ENCODE data around the gene TMCC1. TPM values are rescaled to one million over a fixed set of nuclear protein-coding genes. Genes with fewer than 3 reads are reported as not detected.
"Not testable (repeated sequence)": the region's sequence is repeated elsewhere in the genome, so short reads cannot be mapped to it uniquely, and the experiment has no call there.

Gene TMCC1
- total RNA-seq, 1 donor from 2014 or later = 25.9 TPM

DNA sequence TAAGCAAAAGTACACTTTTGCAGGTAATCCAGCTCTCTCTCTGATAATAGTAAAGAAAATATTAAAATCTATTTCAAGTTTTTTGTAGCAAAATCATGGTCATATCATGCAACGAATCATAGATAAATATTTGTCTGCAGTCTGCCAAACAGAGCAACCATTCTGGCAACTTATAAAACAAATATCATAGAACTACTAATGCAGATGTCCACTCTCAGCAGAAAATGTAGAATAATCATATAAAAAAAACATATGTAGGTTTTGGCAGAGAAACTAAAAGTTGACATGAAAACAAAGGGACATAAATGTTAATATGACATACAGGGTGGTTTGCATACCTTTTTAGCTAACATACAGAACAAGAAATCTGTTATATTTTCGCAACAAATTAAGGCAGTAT is 12.2 kb downstream of the TMCC1 start:
- H3K4me3 Mint-ChIP-seq = no peak overlapping the region
- no peaks in the 10 kb centered on the region for H3K9me3 Mint-ChIP-seq
- H3K27ac Mint-ChIP-seq = no peak overlapping the region
- TF ChIP-seq, protein P1, sequence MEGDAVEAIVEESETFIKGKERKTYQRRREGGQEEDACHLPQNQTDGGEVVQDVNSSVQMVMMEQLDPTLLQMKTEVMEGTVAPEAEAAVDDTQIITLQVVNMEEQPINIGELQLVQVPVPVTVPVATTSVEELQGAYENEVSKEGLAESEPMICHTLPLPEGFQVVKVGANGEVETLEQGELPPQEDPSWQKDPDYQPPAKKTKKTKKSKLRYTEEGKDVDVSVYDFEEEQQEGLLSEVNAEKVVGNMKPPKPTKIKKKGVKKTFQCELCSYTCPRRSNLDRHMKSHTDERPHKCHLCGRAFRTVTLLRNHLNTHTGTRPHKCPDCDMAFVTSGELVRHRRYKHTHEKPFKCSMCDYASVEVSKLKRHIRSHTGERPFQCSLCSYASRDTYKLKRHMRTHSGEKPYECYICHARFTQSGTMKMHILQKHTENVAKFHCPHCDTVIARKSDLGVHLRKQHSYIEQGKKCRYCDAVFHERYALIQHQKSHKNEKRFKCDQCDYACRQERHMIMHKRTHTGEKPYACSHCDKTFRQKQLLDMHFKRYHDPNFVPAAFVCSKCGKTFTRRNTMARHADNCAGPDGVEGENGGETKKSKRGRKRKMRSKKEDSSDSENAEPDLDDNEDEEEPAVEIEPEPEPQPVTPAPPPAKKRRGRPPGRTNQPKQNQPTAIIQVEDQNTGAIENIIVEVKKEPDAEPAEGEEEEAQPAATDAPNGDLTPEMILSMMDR (IDR thresholded peaks at IDR 0.05) = no peak
- ChIA-PET POLR2A (no interaction called here), CTCF (no interaction called here)
- no peak for DNase-seq
- intact Hi-C loops (cut with micrococcal nuclease) = no loop called here
- no peaks in the 10 kb centered on the region for H3K27me3 Mint-ChIP-seq
- H3K4me1 Mint-ChIP-seq = peaks cover 3% of the 10 kb centered on the region
- peaks cover 38% of the 10 kb centered on the region for H3K36me3 Mint-ChIP-seq (ENCODE audit: low read depth)
- ATAC-seq (ENCODE audit: low read depth) = no peak

DNA sequence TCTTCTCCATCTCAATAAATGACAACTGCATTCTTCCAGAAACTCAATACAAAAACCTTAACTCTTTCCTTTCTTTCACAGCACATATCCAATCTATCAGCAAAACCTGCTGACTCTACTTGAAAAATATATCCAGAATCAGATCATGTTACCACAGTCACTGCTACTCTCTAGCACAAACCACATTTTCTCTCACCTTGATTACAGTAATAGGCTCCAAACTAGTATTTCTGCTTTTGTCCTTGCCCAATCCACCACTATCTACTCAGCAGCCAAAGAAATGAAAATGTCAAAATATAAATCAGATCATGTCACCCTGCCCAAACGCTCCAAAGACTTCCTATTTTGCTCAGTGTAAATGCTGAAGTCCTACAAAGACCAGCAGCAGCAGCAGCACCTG is 15.2 kb downstream of the TMCC1 start:
- DNase-seq (no peak), ATAC-seq (ENCODE audit: low read depth) (no peak)
- Mint-ChIP-seq H3K27ac (no peak overlapping the region), H3K36me3 (ENCODE audit: low read depth) (peaks cover 47% of the 10 kb centered on the region), H3K4me1 (peaks cover 3% of the 10 kb centered on the region), H3K27me3 (no peaks in the 10 kb centered on the region), H3K9me3 (no peaks in the 10 kb centered on the region), H3K4me3 (no peak overlapping the region)
- TF ChIP-seq, protein P1 (IDR thresholded peaks at IDR 0.05) = no peak
- intact Hi-C loops (cut with micrococcal nuclease) = no loop called here
- CTCF ChIA-PET = no interaction called here
- POLR2A ChIA-PET = no interaction called here

DNA sequence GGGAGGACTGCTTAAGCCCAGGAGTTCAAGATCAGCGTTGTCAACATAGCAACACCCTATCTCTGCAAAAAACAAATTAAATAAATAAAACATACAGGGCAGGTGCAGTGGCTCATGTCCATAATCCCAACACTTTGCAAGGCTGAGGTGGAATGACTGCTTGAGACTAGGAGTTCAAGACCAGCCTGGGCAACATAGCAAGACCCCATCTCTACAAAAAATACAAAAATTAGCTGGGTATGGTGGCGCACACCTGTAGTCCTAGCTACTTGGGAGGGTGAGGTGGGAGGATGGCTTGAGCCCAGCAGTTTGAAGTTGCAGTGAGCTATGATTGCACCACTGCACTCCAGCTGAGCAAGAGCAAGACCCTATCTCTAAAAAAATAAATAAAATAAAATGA is 19.0 kb downstream of the TMCC1 start:
- H3K27ac Mint-ChIP-seq; ATAC-seq (ENCODE audit: low read depth); H3K4me3 Mint-ChIP-seq; intact Hi-C loops (cut with micrococcal nuclease); H3K9me3 Mint-ChIP-seq; DNase-seq; H3K27me3 Mint-ChIP-seq; CTCF ChIA-PET; POLR2A ChIA-PET: not testable (repeated sequence)
- peaks cover 60% of the 10 kb centered on the region for H3K36me3 Mint-ChIP-seq (ENCODE audit: low read depth)
- H3K4me1 Mint-ChIP-seq = peaks cover 15% of the 10 kb centered on the region

DNA sequence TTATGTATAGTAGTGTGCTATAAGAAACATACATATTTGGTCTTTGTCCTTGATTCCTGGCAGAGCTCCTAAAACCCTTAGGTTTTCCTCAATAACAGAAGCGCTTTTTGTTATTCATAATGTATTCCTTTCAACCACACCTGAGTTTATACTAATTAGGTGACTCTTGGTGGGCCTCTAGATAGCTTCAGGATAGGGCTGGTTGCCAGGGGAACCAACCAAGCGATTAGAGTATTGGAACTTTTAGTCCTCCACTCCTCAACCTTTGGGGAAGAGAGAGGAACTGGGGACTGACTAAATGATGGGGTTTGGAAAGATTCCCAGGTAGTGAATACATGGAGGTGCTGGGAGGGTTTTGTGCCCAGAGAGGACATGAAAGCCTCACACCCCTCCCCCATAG is 24.6 kb downstream of the TMCC1 start:
- H3K9me3 Mint-ChIP-seq = no peaks in the 10 kb centered on the region
- H3K27ac Mint-ChIP-seq = no peak overlapping the region
- intact Hi-C loops (cut with micrococcal nuclease) = no loop called here
- TF ChIP-seq, protein P1 (IDR thresholded peaks at IDR 0.05) = no peak
- ATAC-seq (ENCODE audit: low read depth) (no peak), DNase-seq (no peak)
- no peaks in the 10 kb centered on the region for H3K27me3 Mint-ChIP-seq
- H3K36me3 Mint-ChIP-seq (ENCODE audit: low read depth) = peaks cover 41% of the 10 kb centered on the region
- CTCF ChIA-PET = no interaction called here
- H3K4me1 Mint-ChIP-seq = peaks cover 12% of the 10 kb centered on the region
- H3K4me3 Mint-ChIP-seq = no peak overlapping the region
- POLR2A ChIA-PET = no interaction called here

DNA sequence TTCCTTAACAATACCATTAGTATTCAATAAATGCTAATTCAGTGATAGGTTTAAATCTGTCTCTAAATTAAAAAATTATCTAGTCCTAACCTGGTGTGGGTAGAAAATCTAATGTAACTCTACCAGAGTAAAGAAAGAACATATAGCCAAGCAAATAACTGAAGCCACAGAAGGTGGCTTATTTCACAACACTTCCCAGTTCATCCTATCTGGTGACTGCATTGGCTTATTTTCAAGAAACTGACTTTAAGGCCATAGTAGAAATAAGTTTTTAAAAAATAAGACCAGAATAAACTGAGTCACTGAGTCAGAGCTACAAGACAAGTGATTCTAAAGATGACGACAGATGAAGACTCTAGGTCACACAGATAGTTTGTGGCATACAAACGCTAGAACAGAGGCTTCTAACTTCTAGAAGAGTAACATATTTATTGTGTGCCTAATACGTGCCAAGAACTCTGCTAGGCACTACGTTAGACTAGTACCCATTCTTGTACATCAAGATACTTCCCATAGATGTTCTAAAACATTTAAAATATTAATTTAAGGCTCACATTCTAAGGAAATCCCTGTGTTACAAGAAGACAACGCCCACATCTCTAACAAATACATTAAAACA is 25.9 kb downstream of the TMCC1 start:
- DNase-seq (no peak), ATAC-seq (ENCODE audit: low read depth) (no peak)
- H3K4me1 Mint-ChIP-seq = peaks cover 11% of the 10 kb centered on the region
- ChIA-PET POLR2A (no interaction called here), CTCF (no interaction called here)
- no peaks in the 10 kb centered on the region for H3K27me3 Mint-ChIP-seq
- H3K9me3 Mint-ChIP-seq = no peaks in the 10 kb centered on the region
- TF ChIP-seq, protein P1 (IDR thresholded peaks at IDR 0.05) = no peak
- H3K27ac Mint-ChIP-seq = no peak overlapping the region
- no peak overlapping the region for H3K4me3 Mint-ChIP-seq
- H3K36me3 Mint-ChIP-seq (ENCODE audit: low read depth) = peaks cover 45% of the 10 kb centered on the region
- intact Hi-C loops (cut with micrococcal nuclease) = no loop called here

DNA sequence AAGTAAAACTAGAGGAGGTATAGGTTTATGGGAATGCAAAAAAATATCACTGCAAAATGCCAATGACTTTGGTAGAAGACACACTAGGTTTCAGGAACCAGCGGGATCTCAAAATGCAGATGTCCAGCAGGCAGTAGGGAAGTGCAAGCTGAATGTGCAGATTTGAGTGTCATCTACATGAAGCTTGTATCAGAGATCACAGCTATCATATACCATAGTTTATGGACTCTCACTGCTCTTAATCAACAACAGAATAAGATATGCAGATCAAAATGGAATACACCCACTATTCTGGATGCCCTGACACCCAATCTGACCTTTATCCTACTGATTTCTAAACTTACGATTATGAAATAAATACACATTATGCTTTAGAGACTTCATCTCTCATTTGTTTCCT is 27.7 kb downstream of the TMCC1 start:
- POLR2A ChIA-PET = no interaction called here
- TF ChIP-seq, protein P1 (IDR thresholded peaks at IDR 0.05) = no peak
- intact Hi-C loops (cut with micrococcal nuclease) = no loop called here

More for the DNA sequence above, 27.7 kb downstream of the TMCC1 start:
- no peak overlapping the region for H3K27ac Mint-ChIP-seq
- H3K36me3 Mint-ChIP-seq (ENCODE audit: low read depth) = peaks cover 41% of the 10 kb centered on the region
- ATAC-seq (ENCODE audit: low read depth) (no peak), DNase-seq (no peak)
- H3K27me3 Mint-ChIP-seq = no peaks in the 10 kb centered on the region
- H3K9me3 Mint-ChIP-seq = no peaks in the 10 kb centered on the region
- H3K4me3 Mint-ChIP-seq = no peak overlapping the region
- CTCF ChIA-PET = no interaction called here
- H3K4me1 Mint-ChIP-seq = no peaks in the 10 kb centered on the region

All from activated B cell treated with CpG ODN at 0.5 μM for 24 hours (primary cell).